GM12872 (cell line): Measurements from ENCODE around the gene KCNAB1.

Experiments used
- TF ChIP-seq, protein P1 (sequence below): IDR thresholded peaks from 3 replicates; pipeline ENCODE4 v1.5.1; 2011; ENCODE audit warnings: low read depth, mild to moderate bottlenecking, low read length, moderate library complexity; ENCODE audit not compliant: insufficient read depth

KCNAB1 gene

DNA sequence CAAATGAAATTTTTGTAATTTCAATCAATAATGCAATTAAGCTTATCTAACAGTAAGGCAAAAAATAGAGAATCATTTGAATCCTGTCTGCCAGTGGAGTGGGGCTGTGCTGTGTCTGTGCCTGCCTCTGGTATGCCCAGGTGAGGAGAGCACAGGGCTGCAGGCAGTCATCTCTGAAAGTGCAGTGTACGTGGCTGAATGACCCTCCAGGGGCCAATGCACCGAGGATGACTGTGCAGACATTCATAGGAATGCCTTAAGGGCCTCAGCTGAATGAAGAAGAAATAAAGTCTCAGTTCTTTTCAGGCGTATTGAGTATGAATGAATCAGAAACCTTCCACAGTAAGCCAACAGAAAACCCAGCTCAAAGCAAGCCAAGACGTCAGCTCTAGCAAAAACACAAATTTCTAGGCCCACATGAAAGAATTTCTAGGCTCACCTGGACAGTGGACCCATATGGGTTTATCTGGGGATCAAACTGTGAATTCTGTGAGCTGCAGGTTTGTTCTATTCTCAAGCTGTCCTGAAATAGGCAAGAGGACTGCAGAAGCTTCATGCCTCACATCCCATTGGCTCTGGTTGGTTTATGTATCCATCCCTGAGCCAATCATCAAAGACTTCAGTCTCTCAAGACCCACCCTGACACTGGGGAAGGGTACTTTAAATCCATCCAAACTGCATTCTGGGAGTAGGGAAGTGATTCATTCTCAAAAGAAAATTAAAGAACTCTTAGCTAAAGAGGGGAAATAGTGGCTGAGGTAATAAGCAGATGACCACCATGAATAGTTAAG, 311.2 kb downstream of the KCNAB1 start:
- TF ChIP-seq, protein P1, sequence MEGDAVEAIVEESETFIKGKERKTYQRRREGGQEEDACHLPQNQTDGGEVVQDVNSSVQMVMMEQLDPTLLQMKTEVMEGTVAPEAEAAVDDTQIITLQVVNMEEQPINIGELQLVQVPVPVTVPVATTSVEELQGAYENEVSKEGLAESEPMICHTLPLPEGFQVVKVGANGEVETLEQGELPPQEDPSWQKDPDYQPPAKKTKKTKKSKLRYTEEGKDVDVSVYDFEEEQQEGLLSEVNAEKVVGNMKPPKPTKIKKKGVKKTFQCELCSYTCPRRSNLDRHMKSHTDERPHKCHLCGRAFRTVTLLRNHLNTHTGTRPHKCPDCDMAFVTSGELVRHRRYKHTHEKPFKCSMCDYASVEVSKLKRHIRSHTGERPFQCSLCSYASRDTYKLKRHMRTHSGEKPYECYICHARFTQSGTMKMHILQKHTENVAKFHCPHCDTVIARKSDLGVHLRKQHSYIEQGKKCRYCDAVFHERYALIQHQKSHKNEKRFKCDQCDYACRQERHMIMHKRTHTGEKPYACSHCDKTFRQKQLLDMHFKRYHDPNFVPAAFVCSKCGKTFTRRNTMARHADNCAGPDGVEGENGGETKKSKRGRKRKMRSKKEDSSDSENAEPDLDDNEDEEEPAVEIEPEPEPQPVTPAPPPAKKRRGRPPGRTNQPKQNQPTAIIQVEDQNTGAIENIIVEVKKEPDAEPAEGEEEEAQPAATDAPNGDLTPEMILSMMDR, result no peak

- TF ChIP-seq, protein P1, result no peak
Observed at GRCh38 chr3:156432563-156432962, 312.2 kb downstream of the KCNAB1 start.

GRCh38 chr3:156433138-156433537, 312.8 kb downstream of the KCNAB1 start:
- TF ChIP-seq, protein P1, result no peak

DNA sequence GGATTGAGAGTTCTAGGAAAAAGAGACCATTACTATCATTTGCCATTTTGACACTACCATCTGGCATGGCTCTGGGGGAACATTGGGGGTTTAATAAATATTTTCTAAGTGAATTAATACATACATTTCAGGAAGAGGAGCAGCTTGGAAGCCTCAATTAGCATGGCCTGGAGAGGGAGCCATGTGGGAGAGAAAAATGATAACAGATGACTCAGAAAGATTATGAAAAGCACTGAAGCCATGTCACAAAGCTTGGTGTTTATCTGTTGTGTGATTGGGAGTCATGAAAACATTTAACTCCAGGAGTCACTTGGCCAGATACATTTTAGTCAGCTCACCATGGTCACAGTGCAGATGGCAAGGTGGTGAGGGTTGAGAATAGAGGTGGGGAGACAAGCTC, 313.5 kb downstream of the KCNAB1 start:
- TF ChIP-seq, protein P1, result no peak

- TF ChIP-seq, protein P1, result no peak
Observed at GRCh38 chr3:156434921-156435320, 314.5 kb downstream of the KCNAB1 start.

DNA sequence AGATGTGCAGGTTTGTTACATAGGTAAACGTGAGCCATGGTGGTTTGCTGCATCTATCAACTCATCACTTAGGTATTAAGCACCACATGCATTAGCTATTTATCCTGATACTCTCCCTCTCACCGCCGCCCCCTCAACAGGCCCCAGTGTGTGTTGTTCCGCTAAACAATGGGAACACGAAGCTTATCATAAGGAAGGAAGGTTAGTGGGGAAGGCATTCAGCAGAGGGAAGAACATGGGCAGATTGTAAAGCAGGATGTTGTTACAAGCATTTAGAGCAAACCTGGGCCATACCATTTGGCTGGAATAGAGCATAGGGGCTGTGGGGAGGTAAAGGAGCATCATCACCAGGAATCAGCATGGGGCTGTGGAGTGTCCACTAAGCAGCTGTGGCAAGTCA, 322.7 kb downstream of the KCNAB1 start:
- TF ChIP-seq, protein P1, result no peak

- TF ChIP-seq, protein P1, result no peak
Observed at GRCh38 chr3:156445117-156446090, 325.0 kb downstream of the KCNAB1 start.
